ENCODE data around the gene IRGC. TPM values are rescaled to one million over a fixed set of nuclear protein-coding genes. Genes with fewer than 3 reads are reported as not detected.

IRGC gene
- total RNA-seq, 4 donors from 2014 or later, result not detected

DNA sequence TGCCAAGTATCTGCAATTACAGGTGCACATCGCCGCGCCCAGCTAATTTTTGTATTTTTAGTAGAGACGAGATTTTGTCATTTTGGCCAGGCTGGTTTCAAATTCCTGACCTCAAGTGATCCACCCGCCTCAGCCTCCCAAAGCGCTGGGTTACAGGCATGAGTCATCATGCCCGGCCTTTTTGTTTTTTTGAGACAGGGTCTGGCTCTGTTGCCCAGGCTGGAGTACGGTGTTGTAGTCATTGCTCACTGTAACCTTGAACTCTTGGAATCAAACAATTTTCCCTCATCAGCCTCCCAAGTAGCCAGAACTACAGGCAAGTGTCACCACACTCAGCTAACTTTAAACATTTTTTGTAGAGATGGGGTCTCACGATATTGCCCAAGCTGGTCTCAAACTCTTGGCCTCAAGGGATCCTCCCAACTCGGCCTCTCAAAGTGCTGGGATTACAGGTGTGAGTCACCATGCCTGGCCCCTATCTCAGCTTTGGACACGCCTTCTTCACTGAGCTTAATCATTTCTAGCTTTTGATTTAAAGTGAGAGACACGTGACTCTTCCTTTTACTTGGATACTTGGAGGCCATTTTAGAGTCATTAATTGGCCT, 4.0 kb upstream of the IRGC start:
- DNase-seq, result peak; percentile 28
- intact Hi-C loops (cut with DNase I; ENCODE audit: low total_unique reads) (no loop called here), in situ Hi-C loops (cut with MboI; ENCODE audit: low pct_ligation_motif_present in 1 of 4, low pct_unique_long_range_greater_than_20kb in 1 of 4, low sequenced_read_pairs in 3 of 4) (no loop called here)
- WGBS, 2 donors (ENCODE audit: low coverage in 1 of 2), result 64 to 86% methylated on average over 3 to 12 of the region's 12 CpGs
- Histone ChIP-seq H3K27me3 (no peaks in the 10 kb centered on the region), H3K9me3 (no peaks in the 10 kb centered on the region), H3K27ac (no peak overlapping the region), H3K36me3 (no peaks in the 10 kb centered on the region), H3K4me3 (no peak overlapping the region), H3K4me1 (peaks cover 0 to 12% (median 6%) of the 10 kb centered on the region in 4 donors)
- TF ChIP-seq, protein P1, sequence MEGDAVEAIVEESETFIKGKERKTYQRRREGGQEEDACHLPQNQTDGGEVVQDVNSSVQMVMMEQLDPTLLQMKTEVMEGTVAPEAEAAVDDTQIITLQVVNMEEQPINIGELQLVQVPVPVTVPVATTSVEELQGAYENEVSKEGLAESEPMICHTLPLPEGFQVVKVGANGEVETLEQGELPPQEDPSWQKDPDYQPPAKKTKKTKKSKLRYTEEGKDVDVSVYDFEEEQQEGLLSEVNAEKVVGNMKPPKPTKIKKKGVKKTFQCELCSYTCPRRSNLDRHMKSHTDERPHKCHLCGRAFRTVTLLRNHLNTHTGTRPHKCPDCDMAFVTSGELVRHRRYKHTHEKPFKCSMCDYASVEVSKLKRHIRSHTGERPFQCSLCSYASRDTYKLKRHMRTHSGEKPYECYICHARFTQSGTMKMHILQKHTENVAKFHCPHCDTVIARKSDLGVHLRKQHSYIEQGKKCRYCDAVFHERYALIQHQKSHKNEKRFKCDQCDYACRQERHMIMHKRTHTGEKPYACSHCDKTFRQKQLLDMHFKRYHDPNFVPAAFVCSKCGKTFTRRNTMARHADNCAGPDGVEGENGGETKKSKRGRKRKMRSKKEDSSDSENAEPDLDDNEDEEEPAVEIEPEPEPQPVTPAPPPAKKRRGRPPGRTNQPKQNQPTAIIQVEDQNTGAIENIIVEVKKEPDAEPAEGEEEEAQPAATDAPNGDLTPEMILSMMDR (IDR thresholded peaks at IDR 0.05), result no peak
- TF ChIP-seq POLR2AphosphoS5 (IDR thresholded peaks at IDR 0.05) (no peak), POLR2A (IDR thresholded peaks at IDR 0.05) (no peak), EP300 (IDR thresholded peaks at IDR 0.05; ENCODE audit: low read depth) (no peak)

DNA sequence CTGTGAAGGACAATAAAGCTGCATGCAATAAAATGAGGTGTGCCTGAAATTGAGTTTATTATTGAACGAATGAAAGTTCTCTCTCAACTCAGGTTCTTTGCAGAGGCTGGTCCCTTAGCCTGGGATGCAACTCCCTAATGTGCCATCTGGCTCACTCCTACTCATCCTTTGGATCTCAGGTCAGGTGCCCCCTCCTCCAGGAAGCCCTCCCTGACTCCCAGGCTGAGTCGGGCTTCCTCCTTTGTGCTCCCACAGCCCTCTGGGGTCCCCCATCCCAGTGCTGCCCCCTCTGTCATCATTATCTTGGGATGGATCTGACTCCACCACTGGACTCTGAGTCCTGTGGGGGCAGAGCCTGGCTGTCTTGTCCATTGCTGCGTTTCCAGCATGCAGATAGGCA, 2.7 kb upstream of the IRGC start:
- TF ChIP-seq POLR2A (IDR thresholded peaks at IDR 0.05) (no peak), POLR2AphosphoS5 (IDR thresholded peaks at IDR 0.05) (no peak), EP300 (IDR thresholded peaks at IDR 0.05; ENCODE audit: low read depth) (no peak)
- TF ChIP-seq, protein P1 (IDR thresholded peaks at IDR 0.05), result no peak
- Histone ChIP-seq H3K27ac (no peak overlapping the region), H3K9me3 (no peaks in the 10 kb centered on the region), H3K36me3 (no peaks in the 10 kb centered on the region), H3K27me3 (no peaks in the 10 kb centered on the region), H3K4me1 (peaks cover 0 to 12% (median 6%) of the 10 kb centered on the region in 4 donors), H3K4me3 (no peak overlapping the region)
- intact Hi-C loops (cut with DNase I; ENCODE audit: low total_unique reads), result no loop called here
- WGBS, 2 donors (ENCODE audit: low coverage in 1 of 2), result 14 to 43% methylated on average over 1 to 3 of the region's 3 CpGs
- in situ Hi-C loops (cut with MboI; ENCODE audit: low pct_ligation_motif_present in 1 of 4, low pct_unique_long_range_greater_than_20kb in 1 of 4, low sequenced_read_pairs in 3 of 4), result no loop called here
- no peak for DNase-seq

DNA sequence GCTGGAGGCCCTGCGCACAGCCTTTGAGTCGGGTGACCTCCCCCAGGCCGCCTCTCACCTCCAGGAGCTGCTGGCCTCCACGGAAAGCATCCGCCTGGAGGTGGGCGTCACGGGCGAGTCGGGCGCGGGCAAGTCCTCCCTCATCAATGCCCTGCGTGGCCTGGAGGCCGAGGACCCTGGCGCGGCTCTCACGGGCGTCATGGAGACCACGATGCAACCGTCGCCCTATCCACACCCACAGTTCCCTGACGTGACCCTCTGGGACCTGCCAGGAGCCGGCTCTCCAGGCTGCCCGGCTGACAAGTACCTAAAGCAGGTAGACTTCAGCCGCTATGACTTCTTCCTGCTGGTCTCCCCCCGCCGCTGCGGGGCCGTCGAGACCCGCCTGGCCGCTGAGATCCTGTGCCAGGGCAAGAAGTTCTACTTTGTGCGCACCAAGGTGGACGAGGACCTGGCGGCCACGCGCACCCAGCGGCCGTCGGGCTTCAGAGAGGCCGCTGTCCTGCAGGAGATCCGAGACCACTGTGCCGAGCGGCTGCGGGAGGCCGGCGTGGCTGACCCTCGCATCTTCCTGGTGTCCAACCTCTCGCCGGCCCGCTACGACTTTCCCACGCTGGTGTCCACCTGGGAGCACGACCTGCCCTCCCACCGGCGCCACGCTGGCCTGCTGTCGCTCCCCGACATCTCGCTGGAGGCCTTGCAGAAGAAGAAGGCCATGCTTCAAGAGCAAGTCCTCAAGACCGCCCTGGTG, 2.9 kb downstream of the IRGC start:
- Histone ChIP-seq H3K36me3 (no peaks in the 10 kb centered on the region), H3K27ac (no peak overlapping the region), H3K9me3 (no peaks in the 10 kb centered on the region), H3K4me3 (no peak overlapping the region), H3K4me1 (peaks cover 0 to 1% (median 0%) of the 10 kb centered on the region in 4 donors), H3K27me3 (no peaks in the 10 kb centered on the region)
- in situ Hi-C loops (cut with MboI; ENCODE audit: low pct_ligation_motif_present in 1 of 4, low pct_unique_long_range_greater_than_20kb in 1 of 4, low sequenced_read_pairs in 3 of 4), result no loop called here
- intact Hi-C loops (cut with DNase I; ENCODE audit: low total_unique reads), result no loop called here
- 93% methylated on average over 57 of the region's 60 CpGs; no CpG with 5 or more reads in 1 of the 2 donors for WGBS, 2 donors (ENCODE audit: low coverage in 1 of 2)
- no peak for DNase-seq
- TF ChIP-seq EP300 (IDR thresholded peaks at IDR 0.05; ENCODE audit: low read depth), result no peak
- TF ChIP-seq POLR2A (IDR thresholded peaks at IDR 0.05), result no peak
- TF ChIP-seq POLR2AphosphoS5 (IDR thresholded peaks at IDR 0.05), result no peak
- TF ChIP-seq, protein P1 (IDR thresholded peaks at IDR 0.05), result no peak

DNA sequence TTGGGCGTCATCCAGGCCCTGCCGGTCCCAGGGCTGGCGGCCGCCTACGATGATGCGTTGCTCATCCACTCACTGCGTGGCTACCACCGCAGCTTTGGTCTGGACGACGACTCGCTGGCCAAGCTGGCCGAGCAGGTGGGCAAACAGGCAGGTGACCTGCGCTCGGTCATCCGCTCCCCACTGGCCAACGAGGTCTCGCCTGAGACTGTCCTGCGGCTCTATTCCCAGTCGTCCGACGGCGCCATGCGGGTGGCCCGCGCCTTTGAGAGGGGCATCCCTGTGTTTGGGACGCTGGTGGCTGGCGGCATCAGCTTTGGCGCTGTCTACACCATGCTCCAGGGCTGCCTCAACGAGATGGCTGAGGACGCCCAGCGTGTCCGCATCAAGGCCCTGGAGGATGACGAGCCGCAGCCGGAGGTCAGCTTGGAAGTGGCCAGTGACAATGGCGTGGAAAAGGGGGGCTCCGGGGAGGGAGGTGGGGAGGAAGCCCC, 3.5 kb downstream of the IRGC start:
- H3K4me1 ChIP-seq, result no peaks in the 10 kb centered on the region
- no peaks in the 10 kb centered on the region for H3K9me3 ChIP-seq
- no peak overlapping the region for H3K4me3 ChIP-seq
- H3K36me3 ChIP-seq, result no peaks in the 10 kb centered on the region
- DNase-seq, result no peak
- TF ChIP-seq, protein P1 (IDR thresholded peaks at IDR 0.05), result no peak
- intact Hi-C loops (cut with DNase I; ENCODE audit: low total_unique reads), result no loop called here
- H3K27me3 ChIP-seq, result no peaks in the 10 kb centered on the region
- H3K27ac ChIP-seq, result no peak overlapping the region
- 91% methylated on average over 35 of the region's 37 CpGs; no CpG with 5 or more reads in 1 of the 2 donors for WGBS, 2 donors (ENCODE audit: low coverage in 1 of 2)
- in situ Hi-C loops (cut with MboI; ENCODE audit: low pct_ligation_motif_present in 1 of 4, low pct_unique_long_range_greater_than_20kb in 1 of 4, low sequenced_read_pairs in 3 of 4), result no loop called here

Data from transverse colon (tissue), 4 donors.